ENCODE measurements around the gene CHCHD6. TPM values are rescaled to one million over a fixed set of nuclear protein-coding genes. Genes with fewer than 3 reads are reported as not detected.

The CHCHD6 gene
- total and polyA plus RNA-seq, 4 donors, result 12.1 to 22.6 (median 17.5) TPM

DNA sequence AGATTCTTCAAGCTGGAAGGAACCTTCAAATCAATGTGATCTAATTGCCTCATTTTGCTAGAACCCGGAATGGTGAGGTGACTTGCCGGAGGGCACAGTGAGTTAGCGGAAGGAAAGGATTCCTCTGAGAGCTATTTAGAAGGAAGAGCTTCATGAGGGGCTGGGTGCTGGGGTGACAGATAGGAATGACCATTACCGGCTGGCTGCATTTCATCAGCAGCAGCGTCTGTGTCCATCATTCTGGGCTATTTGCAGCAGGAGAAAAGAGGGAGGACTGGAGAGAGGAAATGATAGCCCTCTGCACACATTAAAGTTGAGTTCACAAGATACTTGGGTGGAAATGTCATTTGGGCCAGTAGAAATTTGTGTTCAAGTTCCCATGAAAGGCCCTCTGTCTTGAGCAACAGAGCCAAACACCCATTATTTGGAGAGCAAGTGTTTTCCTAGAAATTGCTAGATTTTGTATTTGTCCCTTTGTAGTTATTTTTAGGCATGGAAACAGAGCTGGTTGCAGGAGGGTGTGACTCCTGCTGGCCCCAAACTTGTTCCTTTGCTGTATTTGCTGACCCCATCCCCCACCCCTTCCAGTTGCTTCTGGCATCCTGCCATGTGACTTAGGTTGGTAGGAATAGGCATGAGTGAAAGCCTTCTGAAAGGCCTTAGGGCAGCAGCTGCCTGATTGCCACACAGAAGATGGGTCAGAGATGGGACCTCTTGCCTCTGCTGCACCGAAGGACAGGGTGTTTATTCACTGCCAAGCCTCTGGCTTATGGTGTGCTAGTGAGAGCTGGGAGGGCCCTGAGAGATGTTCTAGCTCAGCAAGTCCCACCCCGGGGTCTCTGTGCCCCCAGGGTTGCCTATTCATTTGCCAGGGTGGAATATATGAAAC lies 191.4 kb downstream of the CHCHD6 start:
- Histone ChIP-seq H3K36me3 (ENCODE audit: control insufficient read depth in 4 of 4, insufficient read depth in 4 of 4, low read length in 4 of 4) (no peaks in the 10 kb centered on the region), H3K27me3 (ENCODE audit: control insufficient read depth in 3 of 3, insufficient read depth in 3 of 3, low read length in 2 of 3) (no peaks in the 10 kb centered on the region), H3K27ac (ENCODE audit: low read depth in 1 of 2, low read length in 1 of 2) (no peak overlapping the region), H3K9me3 (ENCODE audit: control insufficient read depth in 4 of 4, insufficient read depth in 3 of 4, low read length in 3 of 4) (no peaks in the 10 kb centered on the region), H3K9ac (ENCODE audit: insufficient read depth in 1 of 2, low read length in 2 of 2) (no peak overlapping the region), H3K4me1 (ENCODE audit: control insufficient read depth in 5 of 5, insufficient read depth in 5 of 5, low read length in 5 of 5) (peaks cover 0 to 7% (median 3%) of the 10 kb centered on the region in 5 donors), H3K4me3 (no peak overlapping the region)
- WGBS, 2 donors, result 83 to 93% methylated on average over 7 of the region's 7 CpGs
- ATAC-seq (ENCODE audit: insufficient read depth, low FRiP score) (no peak), DNase-seq (peak in 2 of 3 donors; percentile 22 to 44)
- TF ChIP-seq, protein P1, sequence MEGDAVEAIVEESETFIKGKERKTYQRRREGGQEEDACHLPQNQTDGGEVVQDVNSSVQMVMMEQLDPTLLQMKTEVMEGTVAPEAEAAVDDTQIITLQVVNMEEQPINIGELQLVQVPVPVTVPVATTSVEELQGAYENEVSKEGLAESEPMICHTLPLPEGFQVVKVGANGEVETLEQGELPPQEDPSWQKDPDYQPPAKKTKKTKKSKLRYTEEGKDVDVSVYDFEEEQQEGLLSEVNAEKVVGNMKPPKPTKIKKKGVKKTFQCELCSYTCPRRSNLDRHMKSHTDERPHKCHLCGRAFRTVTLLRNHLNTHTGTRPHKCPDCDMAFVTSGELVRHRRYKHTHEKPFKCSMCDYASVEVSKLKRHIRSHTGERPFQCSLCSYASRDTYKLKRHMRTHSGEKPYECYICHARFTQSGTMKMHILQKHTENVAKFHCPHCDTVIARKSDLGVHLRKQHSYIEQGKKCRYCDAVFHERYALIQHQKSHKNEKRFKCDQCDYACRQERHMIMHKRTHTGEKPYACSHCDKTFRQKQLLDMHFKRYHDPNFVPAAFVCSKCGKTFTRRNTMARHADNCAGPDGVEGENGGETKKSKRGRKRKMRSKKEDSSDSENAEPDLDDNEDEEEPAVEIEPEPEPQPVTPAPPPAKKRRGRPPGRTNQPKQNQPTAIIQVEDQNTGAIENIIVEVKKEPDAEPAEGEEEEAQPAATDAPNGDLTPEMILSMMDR (IDR thresholded peaks at IDR 0.05; ENCODE audit: control extremely low read depth, extremely low read depth), result no peak

DNA sequence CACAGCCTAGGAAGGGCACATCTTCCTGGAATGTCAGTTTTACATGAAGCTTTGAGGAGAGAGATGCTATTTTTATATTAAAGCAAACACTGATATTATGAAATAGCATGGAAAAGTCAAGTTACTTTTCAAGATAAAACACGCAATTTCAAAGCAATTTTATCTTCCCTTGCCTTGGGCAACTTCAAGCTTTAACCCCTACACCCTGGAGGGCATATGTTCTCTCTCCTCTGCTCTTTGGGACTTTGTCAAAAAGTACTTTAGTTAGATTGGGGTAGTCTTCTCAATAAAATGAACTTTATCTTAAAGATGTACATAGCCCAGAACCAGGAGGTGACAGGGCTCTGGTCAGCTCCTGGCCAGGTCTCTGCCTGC lies 192.0 kb downstream of the CHCHD6 start:
- no peak for ATAC-seq (ENCODE audit: insufficient read depth, low FRiP score)
- Histone ChIP-seq H3K9ac (ENCODE audit: insufficient read depth in 1 of 2, low read length in 2 of 2) (no peak overlapping the region), H3K4me3 (no peak overlapping the region), H3K36me3 (ENCODE audit: control insufficient read depth in 4 of 4, insufficient read depth in 4 of 4, low read length in 4 of 4) (no peaks in the 10 kb centered on the region), H3K9me3 (ENCODE audit: control insufficient read depth in 4 of 4, insufficient read depth in 3 of 4, low read length in 3 of 4) (no peaks in the 10 kb centered on the region), H3K27ac (ENCODE audit: low read depth in 1 of 2, low read length in 1 of 2) (no peak overlapping the region), H3K4me1 (ENCODE audit: control insufficient read depth in 5 of 5, insufficient read depth in 5 of 5, low read length in 5 of 5) (peaks cover 0 to 7% (median 3%) of the 10 kb centered on the region in 5 donors), H3K27me3 (ENCODE audit: control insufficient read depth in 3 of 3, insufficient read depth in 3 of 3, low read length in 2 of 3) (no peaks in the 10 kb centered on the region)
- DNase-seq, result no peak
- WGBS, 2 donors, result 58 to 89% methylated on average over 1 of the region's 1 CpG
- TF ChIP-seq, protein P1 (IDR thresholded peaks at IDR 0.05; ENCODE audit: control extremely low read depth, extremely low read depth), result no peak

DNA sequence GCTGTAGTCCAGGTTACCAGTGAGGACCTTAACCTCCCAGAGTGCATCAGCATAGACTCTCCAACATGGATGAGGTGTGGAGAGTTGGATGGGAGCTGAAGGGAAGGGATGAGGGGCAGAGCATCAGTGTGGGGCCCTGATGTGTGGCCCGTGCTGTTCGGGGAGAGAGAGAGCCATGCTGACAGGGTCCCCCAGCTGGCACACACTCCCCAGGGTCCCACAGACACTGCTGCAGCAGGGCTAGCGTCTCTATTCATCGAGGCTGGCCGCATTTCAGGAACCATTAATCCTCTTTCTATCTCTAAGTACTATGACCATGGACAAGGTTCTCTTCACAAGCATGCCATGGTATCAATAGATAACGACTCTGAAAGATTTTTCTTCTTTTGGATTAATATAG lies 192.9 kb downstream of the CHCHD6 start:
- Histone ChIP-seq H3K27me3 (ENCODE audit: control insufficient read depth in 3 of 3, insufficient read depth in 3 of 3, low read length in 2 of 3) (no peaks in the 10 kb centered on the region), H3K9me3 (ENCODE audit: control insufficient read depth in 4 of 4, insufficient read depth in 3 of 4, low read length in 3 of 4) (no peaks in the 10 kb centered on the region), H3K36me3 (ENCODE audit: control insufficient read depth in 4 of 4, insufficient read depth in 4 of 4, low read length in 4 of 4) (no peaks in the 10 kb centered on the region), H3K27ac (ENCODE audit: low read depth in 1 of 2, low read length in 1 of 2) (no peak overlapping the region), H3K9ac (ENCODE audit: insufficient read depth in 1 of 2, low read length in 2 of 2) (no peak overlapping the region), H3K4me3 (no peak overlapping the region), H3K4me1 (ENCODE audit: control insufficient read depth in 5 of 5, insufficient read depth in 5 of 5, low read length in 5 of 5) (peaks cover 0 to 7% (median 3%) of the 10 kb centered on the region in 5 donors)
- 93 to 96% methylated on average over 6 of the region's 6 CpGs for WGBS, 2 donors
- DNase-seq (no peak), ATAC-seq (ENCODE audit: insufficient read depth, low FRiP score) (no peak)
- TF ChIP-seq, protein P1 (IDR thresholded peaks at IDR 0.05; ENCODE audit: control extremely low read depth, extremely low read depth), result no peak
